ENCODE data around the gene MTURN.

- no peak for TF ChIP-seq CTCF (IDR thresholded peaks at IDR 0.05)
- no peak for TF ChIP-seq EZH2 (IDR thresholded peaks at IDR 0.05; ENCODE audit: borderline replicate concordance, insufficient read depth, low read depth, low read length, poor library complexity, severe bottlenecking)
Measured at GRCh38 chr7:30157204-30157603, 22.4 kb downstream of the MTURN start.

Measured in B cell (primary cell).